ENCODE measurements around the gene SAMD13. TPM values are rescaled to one million over a fixed set of nuclear protein-coding genes. Genes with fewer than 3 reads are reported as not detected.

SAMD13 gene
- total RNA-seq, 1 donor from 2014 or later: not detected

DNA sequence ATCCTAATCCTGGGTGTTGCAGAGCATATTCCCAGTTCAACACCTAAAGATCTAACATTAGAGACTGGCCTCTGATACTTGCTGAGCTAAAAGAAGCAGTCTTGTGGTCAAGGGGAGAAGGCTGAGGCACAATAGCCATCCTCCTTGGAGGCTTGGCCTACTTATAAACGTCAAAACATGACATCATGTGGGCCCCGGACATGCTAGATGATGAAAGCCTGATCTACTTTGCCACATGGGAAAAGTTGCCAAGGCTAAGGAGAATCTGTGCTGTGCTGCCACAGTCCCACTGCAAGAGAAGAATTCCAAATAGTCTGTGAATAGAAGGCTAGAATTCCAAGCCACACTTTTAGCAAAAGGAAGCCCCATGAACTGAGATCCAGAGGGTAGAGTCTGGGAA lies 43.9 kb upstream of the SAMD13 start:
- DNase-seq: no peak
- TF ChIP-seq, protein P1, sequence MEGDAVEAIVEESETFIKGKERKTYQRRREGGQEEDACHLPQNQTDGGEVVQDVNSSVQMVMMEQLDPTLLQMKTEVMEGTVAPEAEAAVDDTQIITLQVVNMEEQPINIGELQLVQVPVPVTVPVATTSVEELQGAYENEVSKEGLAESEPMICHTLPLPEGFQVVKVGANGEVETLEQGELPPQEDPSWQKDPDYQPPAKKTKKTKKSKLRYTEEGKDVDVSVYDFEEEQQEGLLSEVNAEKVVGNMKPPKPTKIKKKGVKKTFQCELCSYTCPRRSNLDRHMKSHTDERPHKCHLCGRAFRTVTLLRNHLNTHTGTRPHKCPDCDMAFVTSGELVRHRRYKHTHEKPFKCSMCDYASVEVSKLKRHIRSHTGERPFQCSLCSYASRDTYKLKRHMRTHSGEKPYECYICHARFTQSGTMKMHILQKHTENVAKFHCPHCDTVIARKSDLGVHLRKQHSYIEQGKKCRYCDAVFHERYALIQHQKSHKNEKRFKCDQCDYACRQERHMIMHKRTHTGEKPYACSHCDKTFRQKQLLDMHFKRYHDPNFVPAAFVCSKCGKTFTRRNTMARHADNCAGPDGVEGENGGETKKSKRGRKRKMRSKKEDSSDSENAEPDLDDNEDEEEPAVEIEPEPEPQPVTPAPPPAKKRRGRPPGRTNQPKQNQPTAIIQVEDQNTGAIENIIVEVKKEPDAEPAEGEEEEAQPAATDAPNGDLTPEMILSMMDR (IDR thresholded peaks at IDR 0.05; ENCODE audit: partially characterized antibody, unreplicated experiment): no peak
- H3K4me1 Mint-ChIP-seq (ENCODE audit: low read depth, unreplicated experiment): no peaks in the 10 kb centered on the region
- H3K36me3 Mint-ChIP-seq (ENCODE audit: unreplicated experiment): no peaks in the 10 kb centered on the region
- no peaks in the 10 kb centered on the region for H3K27me3 Mint-ChIP-seq (ENCODE audit: unreplicated experiment)
- no peak overlapping the region for H3K4me3 Mint-ChIP-seq (ENCODE audit: unreplicated experiment)
- H3K9me3 Mint-ChIP-seq (ENCODE audit: unreplicated experiment): no peaks in the 10 kb centered on the region
- H3K27ac Mint-ChIP-seq (ENCODE audit: unreplicated experiment): no peak overlapping the region

DNA sequence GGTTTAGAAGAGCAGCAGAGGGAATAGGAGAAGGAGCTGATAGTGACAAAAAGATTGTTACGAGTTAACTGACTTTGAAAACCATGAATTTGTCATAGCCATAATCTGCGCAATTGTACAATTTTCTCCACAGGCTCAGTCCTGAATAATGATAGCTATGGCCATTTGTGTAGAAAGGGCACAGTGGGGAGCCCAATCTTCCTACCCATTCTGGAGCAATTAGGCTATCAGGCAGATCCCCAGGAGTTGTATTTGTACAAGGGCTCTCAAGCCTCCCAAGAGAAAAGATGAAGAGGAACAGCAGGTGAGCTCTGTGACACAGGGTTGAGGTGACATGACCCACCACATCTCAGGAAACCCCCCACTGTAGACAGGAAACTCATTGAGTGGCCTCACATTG lies 42.1 kb upstream of the SAMD13 start:
- Mint-ChIP-seq H3K36me3 (ENCODE audit: unreplicated experiment) (no peaks in the 10 kb centered on the region), H3K4me1 (ENCODE audit: low read depth, unreplicated experiment) (no peaks in the 10 kb centered on the region), H3K9me3 (ENCODE audit: unreplicated experiment) (no peaks in the 10 kb centered on the region), H3K27ac (ENCODE audit: unreplicated experiment) (no peak overlapping the region), H3K27me3 (ENCODE audit: unreplicated experiment) (no peaks in the 10 kb centered on the region), H3K4me3 (ENCODE audit: unreplicated experiment) (no peak overlapping the region)
- no peak for DNase-seq
- TF ChIP-seq, protein P1 (IDR thresholded peaks at IDR 0.05; ENCODE audit: partially characterized antibody, unreplicated experiment): no peak

DNA sequence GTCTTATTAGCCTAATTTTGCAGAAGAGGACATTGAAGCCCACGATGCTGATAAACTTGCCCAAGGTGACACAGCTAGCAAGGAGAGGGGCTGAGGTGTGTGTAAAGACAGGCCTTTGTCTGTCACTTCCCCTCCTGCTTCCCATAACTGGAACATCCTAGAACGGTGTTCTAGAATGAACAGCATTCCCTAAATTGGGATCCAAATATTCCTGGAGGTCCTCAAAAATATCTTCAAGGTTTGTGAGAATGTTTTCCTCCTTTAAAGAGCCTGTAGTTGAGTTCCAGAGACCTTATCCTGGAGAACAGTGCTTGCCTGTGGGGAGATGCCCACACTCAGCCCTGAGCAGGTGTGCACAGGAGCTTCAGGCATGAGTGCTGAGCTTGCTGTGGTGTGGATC lies 41.5 kb upstream of the SAMD13 start:
- no peak for DNase-seq
- no peak overlapping the region for H3K27ac Mint-ChIP-seq (ENCODE audit: unreplicated experiment)
- H3K27me3 Mint-ChIP-seq (ENCODE audit: unreplicated experiment): no peaks in the 10 kb centered on the region
- H3K4me1 Mint-ChIP-seq (ENCODE audit: low read depth, unreplicated experiment): no peaks in the 10 kb centered on the region
- H3K4me3 Mint-ChIP-seq (ENCODE audit: unreplicated experiment): no peak overlapping the region
- no peaks in the 10 kb centered on the region for H3K36me3 Mint-ChIP-seq (ENCODE audit: unreplicated experiment)
- TF ChIP-seq, protein P1 (IDR thresholded peaks at IDR 0.05; ENCODE audit: partially characterized antibody, unreplicated experiment): no peak
- no peaks in the 10 kb centered on the region for H3K9me3 Mint-ChIP-seq (ENCODE audit: unreplicated experiment)

DNA sequence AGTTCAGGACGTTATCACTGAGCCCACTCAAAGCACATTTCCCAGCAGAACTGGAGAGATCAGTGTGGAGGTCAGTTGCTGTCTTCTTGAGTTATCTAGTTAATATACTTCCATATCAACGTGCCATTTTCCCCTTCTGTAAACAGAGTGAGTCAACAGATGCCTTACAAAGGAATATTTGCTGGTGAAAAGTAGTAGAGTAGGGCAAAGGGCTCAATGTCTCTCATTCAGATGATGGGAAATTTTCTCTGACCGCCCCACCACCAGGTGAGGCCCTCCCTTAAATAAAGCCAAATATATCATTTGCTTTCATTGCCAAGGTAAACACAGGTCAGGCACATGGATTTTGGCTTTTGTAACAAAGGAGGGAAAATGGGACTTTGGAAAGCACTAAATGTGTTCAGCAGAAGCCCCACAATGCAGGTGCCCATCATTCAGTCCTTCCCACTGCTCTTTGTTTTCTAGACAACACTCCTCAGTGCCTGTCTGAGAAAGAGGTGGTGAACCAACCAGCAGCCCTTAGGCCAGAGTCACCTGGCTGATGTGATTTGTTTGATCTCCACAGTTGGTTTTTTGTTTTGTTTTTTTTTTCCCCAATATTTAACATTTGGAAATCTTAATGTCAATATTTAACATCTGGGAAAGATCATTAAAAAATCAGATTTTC lies 40.5 kb upstream of the SAMD13 start:
- Mint-ChIP-seq H3K27me3 (ENCODE audit: unreplicated experiment) (no peaks in the 10 kb centered on the region), H3K36me3 (ENCODE audit: unreplicated experiment) (no peaks in the 10 kb centered on the region), H3K27ac (ENCODE audit: unreplicated experiment) (no peak overlapping the region), H3K4me3 (ENCODE audit: unreplicated experiment) (no peak overlapping the region), H3K9me3 (ENCODE audit: unreplicated experiment) (no peaks in the 10 kb centered on the region), H3K4me1 (ENCODE audit: low read depth, unreplicated experiment) (no peaks in the 10 kb centered on the region)
- DNase-seq: no peak
- TF ChIP-seq, protein P1 (IDR thresholded peaks at IDR 0.05; ENCODE audit: partially characterized antibody, unreplicated experiment): no peak

DNA sequence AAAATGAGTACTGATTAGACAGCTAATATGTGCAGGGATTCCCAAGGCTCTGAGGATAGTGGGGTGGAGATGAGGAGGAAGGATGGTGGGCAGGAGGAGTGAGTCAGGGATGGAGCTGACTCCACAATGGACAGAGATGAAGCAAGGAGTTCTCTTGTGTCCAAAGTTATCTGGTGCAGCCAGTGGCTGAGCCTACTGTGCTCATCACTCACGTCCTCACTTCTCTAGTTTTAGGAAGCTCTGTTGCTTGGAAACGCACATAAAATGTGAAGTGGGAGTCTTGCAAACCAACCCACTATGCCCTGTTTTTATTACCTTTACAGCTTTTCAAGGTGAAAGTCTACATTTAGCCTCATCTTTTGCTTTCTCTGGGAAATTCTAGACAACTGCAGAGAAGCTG lies 36.5 kb upstream of the SAMD13 start:
- no peak overlapping the region for H3K27ac Mint-ChIP-seq (ENCODE audit: unreplicated experiment)
- TF ChIP-seq, protein P1 (IDR thresholded peaks at IDR 0.05; ENCODE audit: partially characterized antibody, unreplicated experiment): no peak
- H3K4me1 Mint-ChIP-seq (ENCODE audit: low read depth, unreplicated experiment): no peaks in the 10 kb centered on the region
- H3K36me3 Mint-ChIP-seq (ENCODE audit: unreplicated experiment): no peaks in the 10 kb centered on the region
- peaks cover 1% of the 10 kb centered on the region for H3K27me3 Mint-ChIP-seq (ENCODE audit: unreplicated experiment)
- H3K4me3 Mint-ChIP-seq (ENCODE audit: unreplicated experiment): no peak overlapping the region
- H3K9me3 Mint-ChIP-seq (ENCODE audit: unreplicated experiment): no peaks in the 10 kb centered on the region
- DNase-seq: no peak

All from glutamatergic neuron (in vitro differentiated cells).